ENCODE results near the gene PGD. TPM values are rescaled to one million over a fixed set of nuclear protein-coding genes. Genes with fewer than 3 reads are reported as not detected.

Gene PGD
- polyA plus RNA-seq, 1 donor from 2014 or later = 108 TPM

- no peaks in the 10 kb centered on the region for H3K36me3 ChIP-seq (ENCODE audit: insufficient read depth, low read length)
- H3K27ac ChIP-seq (ENCODE audit: low read length) = no peak overlapping the region
- H2AFZ ChIP-seq (ENCODE audit: low read depth, low read length) = no peak overlapping the region
Measured at GRCh38 chr1:10353693-10354092, 45.2 kb upstream of the PGD start.

GRCh38 chr1:10360045-10360444, 38.8 kb upstream of the PGD start:
- Histone ChIP-seq H3K9me2 (ENCODE audit: insufficient read depth, low read length) (no peaks in the 10 kb centered on the region), H3K4me3 (ENCODE audit: low read length) (no peak overlapping the region), H3F3A (ENCODE audit: insufficient read depth, low read length, poor library complexity, severe bottlenecking) (no peaks in the 10 kb centered on the region), H3K27ac (ENCODE audit: low read length) (no peak overlapping the region), H3K4me2 (ENCODE audit: low read length) (no peak overlapping the region), H3K9me3 (ENCODE audit: low read length) (no peaks in the 10 kb centered on the region), H3K9ac (ENCODE audit: low read length) (no peak overlapping the region), H3K27me3 (ENCODE audit: insufficient read depth, low read depth, low read length) (no peaks in the 10 kb centered on the region), H4K20me1 (ENCODE audit: insufficient read depth) (no peaks in the 10 kb centered on the region), H3K79me2 (replicated peaks; ENCODE audit: insufficient read depth, low read length) (no peaks in the 10 kb centered on the region), H3K36me3 (ENCODE audit: insufficient read depth, low read length) (peaks cover 10% of the 10 kb centered on the region), H2AFZ (ENCODE audit: low read depth, low read length) (no peak overlapping the region)
- TF ChIP-seq MXI1 (conservative IDR thresholded peaks at IDR 0.05; ENCODE audit: poor library complexity, severe bottlenecking) = no peak
- TF ChIP-seq EP300 (conservative IDR thresholded peaks at IDR 0.05; ENCODE audit: poor library complexity, severe bottlenecking) = no peak
- TF ChIP-seq POLR2AphosphoS5 (IDR thresholded peaks at IDR 0.05) = no peak
- no peak for TF ChIP-seq REST (IDR thresholded peaks at IDR 0.05; ENCODE audit: borderline replicate concordance)
- no peak for TF ChIP-seq CTCF (IDR thresholded peaks at IDR 0.05; ENCODE audit: poor library complexity, severe bottlenecking)
- TF ChIP-seq RAD21 (conservative IDR thresholded peaks at IDR 0.05) = no peak
- TF ChIP-seq SMC3 (conservative IDR thresholded peaks at IDR 0.05; ENCODE audit: poor library complexity) = no peak
- TF ChIP-seq EZH2 (IDR thresholded peaks at IDR 0.05; ENCODE audit: borderline replicate concordance, insufficient read depth, low read length, poor library complexity, severe bottlenecking) = no peak

More at GRCh38 chr1:10353693-10354092, 45.2 kb upstream of the PGD start:
- H3K9me3 ChIP-seq (ENCODE audit: low read length) = no peaks in the 10 kb centered on the region
- H3K27me3 ChIP-seq (ENCODE audit: insufficient read depth, low read depth, low read length) = no peaks in the 10 kb centered on the region
- TF ChIP-seq RAD21 (conservative IDR thresholded peaks at IDR 0.05) = no peak
- no peaks in the 10 kb centered on the region for H3K9me2 ChIP-seq (ENCODE audit: insufficient read depth, low read length)
- H3K79me2 ChIP-seq (replicated peaks; ENCODE audit: insufficient read depth, low read length) = no peaks in the 10 kb centered on the region
- H3K9ac ChIP-seq (ENCODE audit: low read length) = no peak overlapping the region
- H3F3A ChIP-seq (ENCODE audit: insufficient read depth, low read length, poor library complexity, severe bottlenecking) = no peaks in the 10 kb centered on the region
- H3K4me3 ChIP-seq (ENCODE audit: low read length) = no peak overlapping the region
- H3K4me2 ChIP-seq (ENCODE audit: low read length) = no peak overlapping the region
- H4K20me1 ChIP-seq (ENCODE audit: insufficient read depth) = no peaks in the 10 kb centered on the region

GRCh38 chr1:10361515-10361914, 37.3 kb upstream of the PGD start:
- TF ChIP-seq REST (IDR thresholded peaks at IDR 0.05; ENCODE audit: borderline replicate concordance) = no peak
- TF ChIP-seq MXI1 (conservative IDR thresholded peaks at IDR 0.05; ENCODE audit: poor library complexity, severe bottlenecking) = no peak
- TF ChIP-seq TAF1 (IDR thresholded peaks at IDR 0.05; ENCODE audit: low read depth) = no peak
- TF ChIP-seq RAD21 (conservative IDR thresholded peaks at IDR 0.05) = no peak
- TF ChIP-seq CTCF (IDR thresholded peaks at IDR 0.05; ENCODE audit: poor library complexity, severe bottlenecking) = no peak
- no peak for TF ChIP-seq EZH2 (IDR thresholded peaks at IDR 0.05; ENCODE audit: borderline replicate concordance, insufficient read depth, low read length, poor library complexity, severe bottlenecking)
- TF ChIP-seq POLR2AphosphoS5 (IDR thresholded peaks at IDR 0.05) = no peak
- no peak for TF ChIP-seq EP300 (conservative IDR thresholded peaks at IDR 0.05; ENCODE audit: poor library complexity, severe bottlenecking)
- no peak for TF ChIP-seq SMC3 (conservative IDR thresholded peaks at IDR 0.05; ENCODE audit: poor library complexity)
- H3K9me2 ChIP-seq (ENCODE audit: insufficient read depth, low read length) = no peaks in the 10 kb centered on the region

More at GRCh38 chr1:10361515-10361914, 37.3 kb upstream of the PGD start:
- peaks cover 10% of the 10 kb centered on the region for H3K36me3 ChIP-seq (ENCODE audit: insufficient read depth, low read length)
- no peak overlapping the region for H3K9ac ChIP-seq (ENCODE audit: low read length)
- no peaks in the 10 kb centered on the region for H4K20me1 ChIP-seq (ENCODE audit: insufficient read depth)
- H3K4me3 ChIP-seq (ENCODE audit: low read length) = no peak overlapping the region
- H3K27ac ChIP-seq (ENCODE audit: low read length) = no peak overlapping the region
- no peaks in the 10 kb centered on the region for H3K79me2 ChIP-seq (replicated peaks; ENCODE audit: insufficient read depth, low read length)
- no peaks in the 10 kb centered on the region for H3K9me3 ChIP-seq (ENCODE audit: low read length)
- H3F3A ChIP-seq (ENCODE audit: insufficient read depth, low read length, poor library complexity, severe bottlenecking) = no peaks in the 10 kb centered on the region
- H3K27me3 ChIP-seq (ENCODE audit: insufficient read depth, low read depth, low read length) = no peaks in the 10 kb centered on the region
- no peak overlapping the region for H2AFZ ChIP-seq (ENCODE audit: low read depth, low read length)
- no peak overlapping the region for H3K4me2 ChIP-seq (ENCODE audit: low read length)

Measured in neural cell (in vitro differentiated cells).